ENCODE results near the gene FSTL5. TPM values are rescaled to one million over a fixed set of nuclear protein-coding genes. Genes with fewer than 3 reads are reported as not detected.

FSTL5 gene
- total and polyA plus RNA-seq, 2 donors (not counting 3 experiments of a cell fraction or from before 2014, with no cell fraction given): 1.3 to 1.9 TPM

DNA sequence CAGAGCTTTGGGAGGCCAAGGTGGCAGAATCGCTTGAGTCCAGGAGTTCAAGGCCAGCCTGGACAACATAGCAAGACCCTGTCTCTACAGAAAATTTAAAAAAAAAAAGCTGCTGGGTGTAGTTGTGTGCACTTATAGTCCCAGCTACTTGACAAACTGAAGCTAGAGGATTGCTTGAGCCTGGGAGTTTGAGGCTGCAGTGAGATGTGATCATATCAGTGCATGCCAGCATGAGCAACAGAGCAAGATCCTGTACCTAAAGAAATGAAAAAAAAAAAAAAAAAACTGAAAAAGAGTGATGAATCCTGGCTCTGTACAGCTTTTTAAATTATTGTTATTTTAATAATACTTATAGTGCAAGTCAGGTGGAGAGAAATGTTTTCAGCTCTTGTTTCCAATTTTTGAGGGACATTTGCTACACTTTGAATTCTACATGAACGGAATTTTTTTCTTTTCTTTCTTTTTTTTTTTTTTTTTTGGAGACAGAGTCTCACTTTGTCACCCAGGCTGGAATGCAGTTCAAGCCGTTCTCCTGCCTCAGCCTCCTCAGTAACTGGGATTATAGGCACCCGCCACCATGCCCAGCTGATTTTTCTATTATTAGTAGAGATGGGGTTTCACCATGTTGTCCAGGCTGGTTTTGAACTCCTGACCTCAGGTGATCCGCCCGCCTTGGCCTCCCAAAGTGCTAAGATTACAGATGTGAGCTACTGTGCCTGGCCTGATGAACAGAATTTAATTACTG lies 215.6 kb downstream of the FSTL5 start:
- CTCF ChIA-PET: interaction anchor here (0.6 to 2.2 kb wide), 5 partner anchors 9 to 690 kb away, joined by 3 to 7 read pairs (median 5); no protein-coding TSS in a partner anchor

More for the DNA sequence above, 215.6 kb downstream of the FSTL5 start:
- FAIRE-seq (no peak), DNase-seq (ENCODE audit: low read depth, low spot score) (no peak)
- Histone ChIP-seq H2AFZ (ENCODE audit: low read depth, low read length) (no peak overlapping the region), H3K36me3 (ENCODE audit: control insufficient read depth in 2 of 2, extremely low read depth in 1 of 2, insufficient read depth in 2 of 2, low read length in 2 of 2) (no peaks in the 10 kb centered on the region), H3K4me1 (ENCODE audit: control insufficient read depth, extremely low read depth, insufficient read depth, low read length) (no peaks in the 10 kb centered on the region), H3K27me3 (ENCODE audit: control insufficient read depth in 2 of 2, insufficient read depth in 2 of 2, low read length in 2 of 2) (no peaks in the 10 kb centered on the region), H3K4me2 (ENCODE audit: insufficient read depth, low read length) (no peak overlapping the region), H3K27ac (ENCODE audit: insufficient read depth, low read depth, low read length) (no peak overlapping the region), H3K9me1 (replicated peaks; ENCODE audit: control insufficient read depth, extremely low read depth, insufficient read depth, low read length) (no peaks in the 10 kb centered on the region), H4K20me1 (replicated peaks; ENCODE audit: control insufficient read depth, extremely low read depth, insufficient read depth, low read length) (no peaks in the 10 kb centered on the region), H3K79me2 (ENCODE audit: control insufficient read depth, insufficient read depth, low read length) (no peaks in the 10 kb centered on the region), H3K9me3 (replicated peaks; ENCODE audit: control insufficient read depth, insufficient read depth, low read length) (no peaks in the 10 kb centered on the region), H3K9ac (replicated peaks; ENCODE audit: extremely low read depth, insufficient read depth, low read length) (no peak overlapping the region), H3K4me3 (replicated peaks in 1 of 3; ENCODE audit: insufficient read depth in 1 of 3, low read depth in 1 of 3, low read length in 3 of 3) (no peak overlapping the region)
- intact Hi-C loops (cut with micrococcal nuclease): no loop called here
- TF ChIP-seq FOS (IDR thresholded peaks at IDR 0.05; ENCODE audit: borderline replicate concordance, insufficient read depth, low read length): no peak
- TF ChIP-seq GATA2 (IDR thresholded peaks at IDR 0.05; ENCODE audit: insufficient read depth, insufficient read length, low read depth, low read length): no peak
- TF ChIP-seq, protein P1, sequence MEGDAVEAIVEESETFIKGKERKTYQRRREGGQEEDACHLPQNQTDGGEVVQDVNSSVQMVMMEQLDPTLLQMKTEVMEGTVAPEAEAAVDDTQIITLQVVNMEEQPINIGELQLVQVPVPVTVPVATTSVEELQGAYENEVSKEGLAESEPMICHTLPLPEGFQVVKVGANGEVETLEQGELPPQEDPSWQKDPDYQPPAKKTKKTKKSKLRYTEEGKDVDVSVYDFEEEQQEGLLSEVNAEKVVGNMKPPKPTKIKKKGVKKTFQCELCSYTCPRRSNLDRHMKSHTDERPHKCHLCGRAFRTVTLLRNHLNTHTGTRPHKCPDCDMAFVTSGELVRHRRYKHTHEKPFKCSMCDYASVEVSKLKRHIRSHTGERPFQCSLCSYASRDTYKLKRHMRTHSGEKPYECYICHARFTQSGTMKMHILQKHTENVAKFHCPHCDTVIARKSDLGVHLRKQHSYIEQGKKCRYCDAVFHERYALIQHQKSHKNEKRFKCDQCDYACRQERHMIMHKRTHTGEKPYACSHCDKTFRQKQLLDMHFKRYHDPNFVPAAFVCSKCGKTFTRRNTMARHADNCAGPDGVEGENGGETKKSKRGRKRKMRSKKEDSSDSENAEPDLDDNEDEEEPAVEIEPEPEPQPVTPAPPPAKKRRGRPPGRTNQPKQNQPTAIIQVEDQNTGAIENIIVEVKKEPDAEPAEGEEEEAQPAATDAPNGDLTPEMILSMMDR (IDR thresholded peaks at IDR 0.05; ENCODE audit: extremely low read depth in 1 of 2, insufficient read depth in 1 of 2, low read depth in 1 of 2, low read length in 2 of 2): no peak
- no peak for TF ChIP-seq JUN (IDR thresholded peaks at IDR 0.05; ENCODE audit: borderline replicate concordance, insufficient read depth, insufficient read length, low read depth)
- no peak for TF ChIP-seq POLR2AphosphoS5 (IDR thresholded peaks at IDR 0.05; ENCODE audit: insufficient read depth, low read depth, low read length)
- TF ChIP-seq POLR2A (IDR thresholded peaks at IDR 0.05; ENCODE audit: low read depth, low read length): no peak
- no peak for TF ChIP-seq EZH2 (IDR thresholded peaks at IDR 0.05; ENCODE audit: borderline replicate concordance, low read depth, low read length, severe bottlenecking)
- no peak for TF ChIP-seq MYC (IDR thresholded peaks at IDR 0.05; ENCODE audit: low read depth, low read length)
- TF ChIP-seq, protein P2, sequence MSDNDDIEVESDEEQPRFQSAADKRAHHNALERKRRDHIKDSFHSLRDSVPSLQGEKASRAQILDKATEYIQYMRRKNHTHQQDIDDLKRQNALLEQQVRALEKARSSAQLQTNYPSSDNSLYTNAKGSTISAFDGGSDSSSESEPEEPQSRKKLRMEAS (IDR thresholded peaks at IDR 0.05; ENCODE audit: insufficient read depth, insufficient read length): no peak
- POLR2A ChIA-PET: interaction anchor here (0.7 kb wide), 1 partner anchor 28 kb away, joined by 9 read pairs; no protein-coding TSS in a partner anchor
- dilution Hi-C loops (cut with MboI; ENCODE audit: extremely low pct_ligation_motif_present, low sequenced_read_pairs): no loop called here
- BruUV-seq (replicated peaks): no TSS peak

All from endothelial cell of umbilical vein (primary cell).